HEK293T (cell line): ENCODE measurements around the gene DCP1A.

ENCODE experiments used
- BHLHE40 ChIP-seq: fragments of 450-650 bp; IDR thresholded peaks from 2 replicates; pipeline ENCODE4 v1.6.1; 2016; ENCODE audit warnings: mild to moderate bottlenecking, moderate library complexity, borderline replicate concordance
- ELF4 ChIP-seq: fragments of 450-650 bp; IDR thresholded peaks from 2 replicates; pipeline ENCODE4 v1.6.1; 2017; ENCODE audit warnings: antibody characterized with exemption
- FOXA1 ChIP-seq: fragments of 450-650 bp; IDR thresholded peaks from 2 replicates; pipeline ENCODE4 v1.6.1; 2016; ENCODE audit warnings: mild to moderate bottlenecking
- FOXK2 ChIP-seq: fragments of 450-650 bp; IDR thresholded peaks from 2 replicates; pipeline ENCODE4 v1.6.1; 2016; ENCODE audit warnings: mild to moderate bottlenecking
- HDGF ChIP-seq: fragments of 450-650 bp; IDR thresholded peaks from 2 replicates; pipeline ENCODE4 v1.6.1; 2017; ENCODE audit warnings: antibody characterized with exemption, borderline replicate concordance
- L3MBTL2 ChIP-seq: fragments of 450-650 bp; conservative IDR thresholded peaks from 2 replicates; pipeline ENCODE4 v1.6.1; 2016; ENCODE audit warnings: mild to moderate bottlenecking
- NFRKB ChIP-seq: fragments of 450-650 bp; IDR thresholded peaks from 2 replicates; pipeline ENCODE4 v1.6.1; 2016; ENCODE audit warnings: mild to moderate bottlenecking, moderate library complexity
- SP1 ChIP-seq: fragments of 450-650 bp; IDR thresholded peaks from 2 replicates; pipeline ENCODE4 v1.6.1; 2017
- SUZ12 ChIP-seq: fragments of 450-650 bp; IDR thresholded peaks from 2 replicates; pipeline ENCODE4 v1.6.1; 2016; ENCODE audit warnings: mild to moderate bottlenecking
- TARDBP ChIP-seq: fragments of 450-650 bp; IDR thresholded peaks from 2 replicates; pipeline ENCODE4 v1.6.1; 2016
- ZNF384 ChIP-seq: fragments of 450-650 bp; IDR thresholded peaks from 2 replicates; pipeline ENCODE4 v1.6.1; 2016
- TF ChIP-seq, protein P1 (sequence below): fragments of 450-650 bp; IDR thresholded peaks from 2 replicates; pipeline ENCODE4 v1.6.1; 2016

DNA sequence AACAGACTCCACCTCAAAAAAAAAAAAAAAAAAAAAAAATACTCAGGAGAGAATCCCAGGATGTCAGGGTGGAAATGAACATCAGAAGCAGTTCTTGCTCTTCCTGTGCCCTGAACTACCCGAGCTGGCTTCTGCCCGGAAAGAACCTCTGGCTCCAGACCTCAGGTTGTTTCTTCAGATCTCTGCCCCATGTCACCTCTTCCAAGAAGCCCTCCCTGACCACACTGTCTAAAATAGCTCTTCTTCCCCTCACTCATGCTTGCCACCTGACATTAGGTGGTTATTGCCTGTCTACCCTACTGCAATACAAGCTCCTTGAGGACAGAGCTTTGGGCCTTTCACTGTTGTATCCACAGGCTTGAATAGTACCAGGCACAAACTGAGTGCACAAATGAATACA, 99.7 kb downstream of the DCP1A start:
- TF ChIP-seq ELF4 (no peak), SUZ12 (no peak), BHLHE40 (no peak), FOXK2 (no peak), L3MBTL2 (no peak), SP1 (no peak), TARDBP (no peak), ZNF384 (no peak), HDGF (no peak), FOXA1 (no peak), NFRKB (no peak)
- TF ChIP-seq, protein P1, sequence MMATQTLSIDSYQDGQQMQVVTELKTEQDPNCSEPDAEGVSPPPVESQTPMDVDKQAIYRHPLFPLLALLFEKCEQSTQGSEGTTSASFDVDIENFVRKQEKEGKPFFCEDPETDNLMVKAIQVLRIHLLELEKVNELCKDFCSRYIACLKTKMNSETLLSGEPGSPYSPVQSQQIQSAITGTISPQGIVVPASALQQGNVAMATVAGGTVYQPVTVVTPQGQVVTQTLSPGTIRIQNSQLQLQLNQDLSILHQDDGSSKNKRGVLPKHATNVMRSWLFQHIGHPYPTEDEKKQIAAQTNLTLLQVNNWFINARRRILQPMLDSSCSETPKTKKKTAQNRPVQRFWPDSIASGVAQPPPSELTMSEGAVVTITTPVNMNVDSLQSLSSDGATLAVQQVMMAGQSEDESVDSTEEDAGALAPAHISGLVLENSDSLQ = no peak
